Left lobe of liver (tissue), 2 donors: Measurements from ENCODE around the gene MAP1B. TPM values are rescaled to one million over a fixed set of nuclear protein-coding genes. Genes with fewer than 3 reads are reported as not detected.

Source experiments
- ATAC-seq: fragments of 200-7000 bp; cut with Tn5 transposase; one replicate; pipeline ENCODE4 v1.9.1; 2020; ENCODE audit warnings: mild to moderate bottlenecking, moderate library complexity
- DNase-seq: peaks from one replicate; pipeline ENCODE4 v3.0.0-alpha.2; 2020; ENCODE audit warnings: low spot score
- total RNA-seq: library from RNA; stranded (reverse); gene quantifications from one replicate; pipeline ENCODE4 v1.2.1, GENCODE V29; 2021
- donor health status: DM: no; HTN: no; CAD: no; lungs with moderate emphysema.
- donor health status: DM: no; HTN: yes; CAD: no.

The MAP1B gene
- total RNA-seq, 1 donor from 2014 or later: 3.4 TPM

DNA sequence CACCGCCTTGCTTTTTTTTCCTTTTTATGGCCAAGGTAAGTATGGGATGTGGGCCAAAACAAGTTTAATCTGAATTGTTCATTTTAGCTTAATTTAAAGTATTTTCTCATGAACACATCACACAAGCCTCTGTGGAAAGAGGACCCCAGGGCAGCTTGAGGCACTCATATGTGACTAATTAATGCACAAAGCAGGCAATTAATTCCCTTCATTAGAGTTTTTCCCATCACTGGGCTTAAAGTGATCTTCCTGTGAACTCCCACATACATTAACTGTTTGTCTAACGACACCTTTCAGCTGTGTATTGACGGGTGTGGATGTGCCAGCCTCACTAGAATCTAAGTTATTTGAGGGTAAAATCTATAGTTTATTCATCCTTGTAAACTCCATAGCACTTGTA, 109.5 kb downstream of the MAP1B start:
- no peak for ATAC-seq
- no peak for DNase-seq

DNA sequence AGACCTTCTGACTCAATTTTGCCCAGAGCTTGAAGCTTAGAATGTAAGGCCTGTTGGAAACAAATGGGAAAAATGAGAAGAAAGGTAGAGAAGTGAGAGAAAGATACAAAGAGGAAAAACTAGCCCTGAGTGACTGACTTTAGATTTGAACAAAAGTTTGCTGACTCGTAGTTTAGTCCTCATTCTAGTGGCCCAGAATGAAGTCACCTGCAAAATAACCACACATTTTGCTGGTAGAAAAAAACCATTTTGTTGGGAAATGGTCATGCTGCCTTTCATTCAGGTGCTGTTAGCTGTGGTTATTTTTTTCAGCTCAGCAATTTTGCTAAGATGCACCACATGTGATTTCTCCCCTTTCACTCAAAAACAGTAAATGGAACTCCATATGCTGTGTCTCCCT, 113.8 kb downstream of the MAP1B start:
- ATAC-seq (no peak), DNase-seq (no peak)

DNA sequence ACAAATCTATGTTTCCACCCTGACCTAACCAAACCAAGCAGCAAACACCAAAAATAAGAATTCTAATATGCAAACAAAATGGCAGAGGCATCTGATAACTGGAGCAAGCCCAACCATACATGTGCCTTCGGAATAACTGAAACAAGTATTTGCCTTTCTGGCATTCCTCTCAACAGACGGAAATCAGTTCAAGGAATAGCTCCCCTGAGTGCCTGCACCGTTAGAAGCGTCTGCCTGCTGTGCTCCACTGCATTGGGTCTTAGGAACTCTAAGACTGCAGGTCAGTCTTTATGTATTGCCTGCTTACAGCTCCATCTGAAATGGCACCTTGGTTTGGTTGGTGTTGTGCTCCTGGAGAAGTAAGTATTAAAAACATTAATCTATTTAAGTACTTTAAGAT, 114.3 kb downstream of the MAP1B start:
- DNase-seq (no peak), ATAC-seq (no peak)

- no peak for ATAC-seq
- DNase-seq: no peak
These were observed 115.2 kb downstream of the MAP1B start for GRCh38 chr5:72222521-72222920.

DNA sequence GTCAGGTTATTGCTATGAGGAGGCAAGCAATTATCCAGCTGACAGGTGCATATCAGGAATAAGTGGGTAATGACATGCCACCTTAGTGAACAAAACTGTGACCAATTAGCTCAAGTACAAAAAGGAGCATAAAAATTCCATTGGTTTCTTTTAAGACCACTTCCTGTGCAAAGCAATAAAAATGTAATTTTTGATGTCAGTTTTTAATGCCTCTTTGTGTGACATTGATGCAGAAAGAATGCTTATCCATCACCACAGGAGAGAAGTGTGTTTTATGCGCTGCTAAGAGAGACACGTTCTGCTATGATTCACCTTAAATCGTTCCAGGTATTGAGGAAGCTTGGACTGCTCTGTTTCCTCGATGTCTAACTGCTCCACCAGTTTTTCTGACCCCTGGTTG, 116.1 kb downstream of the MAP1B start:
- DNase-seq: no peak
- ATAC-seq: no peak

- DNase-seq (no peak), ATAC-seq (no peak)
These were observed 117.7 kb downstream of the MAP1B start for GRCh38 chr5:72224946-72225463.

- ATAC-seq: no peak
- no peak for DNase-seq
These were observed 118.5 kb downstream of the MAP1B start for GRCh38 chr5:72225741-72226140.

DNA sequence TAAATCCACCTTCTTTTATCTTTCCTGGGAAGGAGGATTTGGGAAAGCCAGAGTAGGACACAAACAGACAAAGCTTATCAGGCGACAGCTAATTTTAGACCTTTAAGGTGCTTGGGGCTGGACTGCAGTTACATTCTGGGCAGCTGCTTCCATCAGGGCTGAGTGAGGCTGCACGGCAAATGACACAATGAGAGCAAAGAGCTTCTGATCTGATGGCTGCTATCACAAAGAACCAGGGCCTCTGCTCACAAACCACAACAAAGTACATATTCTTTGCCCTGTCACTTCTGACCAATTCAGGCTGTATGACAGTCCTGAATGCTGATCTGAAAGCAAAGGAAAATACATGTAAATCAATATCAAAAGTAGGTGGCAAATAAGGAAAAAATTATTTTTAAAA, 119.7 kb downstream of the MAP1B start:
- no peak for ATAC-seq
- DNase-seq: no peak

DNA sequence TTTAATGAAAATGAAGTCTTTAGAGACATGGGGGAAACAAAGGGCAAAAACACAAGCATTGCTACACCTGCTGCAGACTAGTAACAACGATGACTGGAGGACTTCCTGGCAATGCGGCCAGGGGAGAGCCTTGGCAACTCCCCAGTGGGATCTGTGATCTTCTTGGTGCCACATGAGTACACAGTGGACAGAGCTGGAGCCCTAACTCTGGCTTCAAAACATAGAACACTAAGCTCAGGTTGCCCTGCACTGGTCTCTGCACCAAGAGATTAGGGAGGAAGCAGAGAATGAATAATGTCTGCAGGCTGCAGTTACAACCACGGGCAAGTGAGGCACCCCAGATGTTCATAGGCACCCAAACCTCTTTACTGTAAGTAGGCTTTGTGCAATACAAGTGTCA, 121.7 kb downstream of the MAP1B start:
- DNase-seq (no peak), ATAC-seq (no peak)

GRCh38 chr5:72231991-72232703, 124.9 kb downstream of the MAP1B start:
- ATAC-seq: no peak
- DNase-seq: no peak

GRCh38 chr5:72232838-72233237, 125.6 kb downstream of the MAP1B start:
- ATAC-seq: no peak

DNA sequence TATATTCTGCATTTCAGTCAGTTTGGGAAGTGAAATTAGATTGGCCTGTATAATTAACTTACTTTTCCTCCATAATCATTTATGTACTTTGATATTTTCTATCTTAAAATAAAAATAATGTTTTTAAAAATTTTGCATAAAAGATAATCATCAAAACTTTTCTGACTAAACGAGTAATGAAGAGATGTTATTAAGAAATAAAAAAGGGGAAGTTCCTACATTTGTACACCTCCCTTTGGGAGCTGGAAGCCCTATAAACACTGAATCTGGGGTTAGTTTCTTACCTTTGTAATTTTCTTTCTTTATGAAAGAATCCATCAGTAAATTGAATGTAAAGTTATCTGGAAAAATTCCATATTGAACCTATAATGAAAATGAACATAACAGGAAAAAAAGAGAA, 126.6 kb downstream of the MAP1B start:
- DNase-seq (no peak), ATAC-seq (no peak)

More at GRCh38 chr5:72232838-72233237, 125.6 kb downstream of the MAP1B start:
- no peak for DNase-seq

GRCh38 chr5:72234265-72234700, 127.0 kb downstream of the MAP1B start:
- ATAC-seq (no peak), DNase-seq (no peak)

DNA sequence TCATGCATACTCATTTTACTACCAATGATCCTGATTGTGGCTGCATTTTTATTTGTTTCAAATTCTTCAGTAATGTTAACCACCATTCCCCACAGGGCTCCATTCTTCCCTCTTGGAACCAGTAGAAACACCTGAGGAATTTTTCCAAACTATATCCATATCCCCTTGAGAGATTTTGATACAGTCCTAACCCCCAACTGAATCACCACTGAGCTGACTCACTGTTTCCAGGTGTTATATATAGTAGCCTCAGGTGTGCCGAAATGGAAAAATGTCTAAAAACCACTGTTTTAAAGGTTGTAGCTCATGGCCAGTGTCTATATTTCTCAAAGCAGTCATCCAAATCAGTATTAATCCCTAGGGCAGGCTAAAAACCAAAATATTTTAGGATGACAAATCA, 127.6 kb downstream of the MAP1B start:
- ATAC-seq (no peak), DNase-seq (no peak)

DNA sequence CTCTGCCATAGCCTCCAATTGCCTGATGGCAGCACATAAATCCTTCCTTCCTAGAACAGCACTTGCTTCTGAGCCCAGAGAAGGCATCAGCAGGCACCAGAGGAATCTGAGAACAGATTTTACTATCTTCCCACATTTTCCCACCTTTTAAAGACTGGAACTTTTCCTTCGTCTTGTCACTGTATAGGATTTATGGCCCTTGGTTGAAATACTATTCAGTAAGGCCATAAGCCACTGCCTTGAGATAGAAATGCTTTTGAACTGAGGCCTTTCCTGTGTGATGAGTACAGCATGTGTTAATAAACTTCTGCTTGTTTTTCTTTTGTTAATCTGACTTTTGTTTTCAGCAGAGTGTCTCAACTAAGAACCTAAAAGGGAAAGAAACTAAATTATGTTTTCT, 128.4 kb downstream of the MAP1B start:
- no peak for ATAC-seq
- no peak for DNase-seq

DNA sequence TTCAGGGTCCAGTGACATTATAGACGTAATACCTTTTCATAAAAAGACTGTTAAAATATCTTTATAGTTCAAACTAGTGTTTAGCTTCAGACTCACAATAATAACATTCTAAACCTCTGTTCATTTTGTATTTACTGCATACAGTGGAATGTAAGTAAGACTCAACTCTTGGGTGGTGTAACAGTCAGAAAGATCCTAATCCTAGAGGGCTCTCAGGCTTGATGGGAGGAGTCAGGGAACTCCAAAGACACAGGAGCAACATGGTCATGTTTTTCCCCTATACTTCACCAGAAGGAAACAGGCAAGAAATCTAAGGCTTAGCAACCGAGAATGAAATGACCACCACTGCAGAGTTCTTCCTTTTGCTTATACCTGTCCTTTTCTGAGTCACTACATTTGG, 130.1 kb downstream of the MAP1B start:
- no peak for ATAC-seq
- no peak for DNase-seq

GRCh38 chr5:72237879-72238278, 130.6 kb downstream of the MAP1B start:
- DNase-seq (no peak), ATAC-seq (no peak)

GRCh38 chr5:72238712-72239445, 131.6 kb downstream of the MAP1B start:
- ATAC-seq (no peak), DNase-seq (no peak)

DNA sequence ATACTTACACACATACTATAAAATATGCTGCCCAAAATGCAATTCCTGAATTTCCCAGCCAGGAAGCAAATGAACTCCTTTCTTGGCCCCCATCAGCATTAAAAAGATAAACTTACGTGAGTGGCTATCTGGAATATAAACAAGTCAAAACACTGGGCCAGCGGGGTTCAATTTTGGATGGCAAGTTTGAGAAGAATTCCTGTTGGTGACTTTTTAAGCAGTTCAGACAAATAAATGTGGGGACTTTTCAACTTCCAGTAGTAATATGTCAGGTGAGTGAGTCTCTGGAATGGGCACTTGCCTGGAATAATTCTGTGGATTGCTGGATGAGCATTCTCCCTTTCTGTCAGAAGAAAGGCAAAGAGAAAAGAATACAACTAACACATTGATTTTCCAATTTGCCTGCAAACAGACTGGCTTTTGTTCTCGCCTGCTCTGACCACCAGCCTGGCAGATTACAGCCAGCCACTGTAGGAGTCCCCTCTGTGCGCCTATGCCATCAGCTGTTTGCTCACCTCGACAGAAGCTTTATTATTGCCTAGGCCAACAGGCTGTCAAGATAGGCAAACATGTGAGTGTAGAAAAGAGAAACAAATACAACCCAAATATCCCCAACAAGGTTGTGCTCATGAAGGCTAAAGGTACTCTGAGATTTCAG, 134.2 kb downstream of the MAP1B start:
- no peak for DNase-seq
- ATAC-seq: no peak

DNA sequence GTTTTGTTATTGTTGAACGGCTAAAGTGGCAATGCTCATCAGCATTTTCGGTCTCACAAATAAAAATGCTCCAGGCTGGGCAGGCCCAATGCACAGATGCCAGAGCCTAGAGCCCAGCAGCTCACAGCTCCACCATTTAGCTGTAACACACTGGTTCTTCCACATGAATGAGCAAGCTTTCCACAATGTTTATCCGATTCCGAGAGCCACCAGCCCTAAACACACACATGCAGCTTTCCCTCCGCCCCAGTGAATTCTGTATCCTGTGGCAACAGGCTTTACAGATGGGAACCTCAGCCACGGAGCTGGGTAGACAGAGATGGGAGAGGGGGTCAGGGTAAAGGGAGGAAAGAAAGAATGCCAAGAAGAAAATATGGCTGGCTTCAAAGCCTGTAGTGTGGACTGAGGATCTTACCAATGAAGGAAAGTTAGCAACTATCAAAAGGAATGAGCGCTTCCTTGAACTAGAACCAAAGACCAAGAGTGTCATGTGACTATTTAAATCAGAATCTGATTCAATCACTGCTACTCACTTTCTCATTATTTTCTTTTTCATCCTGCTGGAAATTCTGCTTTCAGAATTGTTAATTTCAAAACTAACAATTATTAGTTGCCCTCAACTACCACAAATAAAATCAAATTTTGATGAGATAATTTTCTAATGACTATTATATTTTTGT, 135.7 kb downstream of the MAP1B start:
- ATAC-seq (no peak), DNase-seq (no peak)

DNA sequence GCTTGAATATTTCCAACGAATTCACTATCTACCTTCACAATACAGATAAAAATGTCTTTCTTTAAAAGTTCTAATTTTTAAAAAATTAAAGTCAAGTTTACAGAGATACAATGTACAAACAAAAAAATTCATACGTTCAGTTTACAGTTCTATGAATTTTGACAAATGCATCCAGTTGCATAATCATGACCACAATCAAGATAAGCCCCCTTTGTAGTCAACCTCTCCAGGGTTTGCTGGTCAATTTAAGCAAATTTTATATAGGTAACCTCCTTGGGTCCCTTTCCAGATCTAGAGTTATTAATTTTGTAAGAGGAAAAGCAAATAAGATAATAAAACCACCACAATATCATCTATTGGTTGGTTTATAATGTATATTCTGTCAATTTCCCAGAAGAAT, 136.4 kb downstream of the MAP1B start:
- DNase-seq (no peak), ATAC-seq (no peak)
